Type B pancreatic cell (in vitro differentiated cells): Measurements from ENCODE around the gene BEAN1. TPM values are rescaled to one million over a fixed set of nuclear protein-coding genes. Genes with fewer than 3 reads are reported as not detected.

Source experiments
- DNase-seq: peaks from one replicate; pipeline ENCODE4 v3.0.0; 2021; ENCODE audit warnings: mixed read lengths; ENCODE audit not compliant: unreplicated experiment; ENCODE audit errors: extremely low spot score
- H3K27ac Mint-ChIP-seq: 2 replicates; pipeline ENCODE4 v1.8.0; 2021; ENCODE audit warnings: mild to moderate bottlenecking, mixed read lengths
- H3K27me3 Mint-ChIP-seq: 2 replicates; pipeline ENCODE4 v1.8.0; 2021; ENCODE audit warnings: mixed read lengths
- H3K36me3 Mint-ChIP-seq: 2 replicates; pipeline ENCODE4 v1.8.0; 2021; ENCODE audit warnings: mixed read lengths
- H3K4me1 Mint-ChIP-seq: one replicate; pipeline ENCODE4 v1.8.0; 2021; ENCODE audit warnings: mixed read lengths; ENCODE audit not compliant: unreplicated experiment
- H3K4me3 Mint-ChIP-seq: 2 replicates; pipeline ENCODE4 v1.8.0; 2021; ENCODE audit warnings: mild to moderate bottlenecking, mixed read lengths
- H3K9me3 Mint-ChIP-seq: 2 replicates; pipeline ENCODE4 v1.8.0; 2021; ENCODE audit warnings: mixed read lengths
- total RNA-seq: library from RNA; stranded (reverse); gene quantifications from 2 replicates; pipeline ENCODE4 v1.2.1, GENCODE V29; 2021; ENCODE audit warnings: low replicate concordance
- TF ChIP-seq, protein P1 (sequence below): fragments of 200-600 bp; sonication (generic); conservative IDR thresholded peaks from 2 replicates; pipeline ENCODE4 v1.5.0; 2021; ENCODE audit warnings: antibody characterized with exemption, mild to moderate bottlenecking

Gene BEAN1
- total RNA-seq, 1 donor from 2014 or later, result 1.1 TPM

GRCh38 chr16:66442502-66443268, 15.6 kb downstream of the BEAN1 start:
- TF ChIP-seq, protein P1, sequence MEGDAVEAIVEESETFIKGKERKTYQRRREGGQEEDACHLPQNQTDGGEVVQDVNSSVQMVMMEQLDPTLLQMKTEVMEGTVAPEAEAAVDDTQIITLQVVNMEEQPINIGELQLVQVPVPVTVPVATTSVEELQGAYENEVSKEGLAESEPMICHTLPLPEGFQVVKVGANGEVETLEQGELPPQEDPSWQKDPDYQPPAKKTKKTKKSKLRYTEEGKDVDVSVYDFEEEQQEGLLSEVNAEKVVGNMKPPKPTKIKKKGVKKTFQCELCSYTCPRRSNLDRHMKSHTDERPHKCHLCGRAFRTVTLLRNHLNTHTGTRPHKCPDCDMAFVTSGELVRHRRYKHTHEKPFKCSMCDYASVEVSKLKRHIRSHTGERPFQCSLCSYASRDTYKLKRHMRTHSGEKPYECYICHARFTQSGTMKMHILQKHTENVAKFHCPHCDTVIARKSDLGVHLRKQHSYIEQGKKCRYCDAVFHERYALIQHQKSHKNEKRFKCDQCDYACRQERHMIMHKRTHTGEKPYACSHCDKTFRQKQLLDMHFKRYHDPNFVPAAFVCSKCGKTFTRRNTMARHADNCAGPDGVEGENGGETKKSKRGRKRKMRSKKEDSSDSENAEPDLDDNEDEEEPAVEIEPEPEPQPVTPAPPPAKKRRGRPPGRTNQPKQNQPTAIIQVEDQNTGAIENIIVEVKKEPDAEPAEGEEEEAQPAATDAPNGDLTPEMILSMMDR, result no peak
- no peaks in the 10 kb centered on the region for H3K4me1 Mint-ChIP-seq
- peaks cover 49% of the 10 kb centered on the region for H3K27me3 Mint-ChIP-seq

GRCh38 chr16:66443269-66443652, 16.2 kb downstream of the BEAN1 start:
- TF ChIP-seq, protein P1, result no peak
- no peak overlapping the region for H3K4me3 Mint-ChIP-seq
- H3K9me3 Mint-ChIP-seq, result no peaks in the 10 kb centered on the region
- no peak overlapping the region for H3K27ac Mint-ChIP-seq
- DNase-seq, result peak; percentile 16
- peaks cover 55% of the 10 kb centered on the region for H3K27me3 Mint-ChIP-seq
- no peaks in the 10 kb centered on the region for H3K4me1 Mint-ChIP-seq
- no peaks in the 10 kb centered on the region for H3K36me3 Mint-ChIP-seq

More at GRCh38 chr16:66442502-66443268, 15.6 kb downstream of the BEAN1 start:
- DNase-seq, result peak; percentile 13
- no peak overlapping the region for H3K4me3 Mint-ChIP-seq
- no peaks in the 10 kb centered on the region for H3K36me3 Mint-ChIP-seq
- H3K27ac Mint-ChIP-seq, result no peak overlapping the region
- no peaks in the 10 kb centered on the region for H3K9me3 Mint-ChIP-seq

- Mint-ChIP-seq H3K4me3 (no peak overlapping the region), H3K36me3 (no peaks in the 10 kb centered on the region), H3K27me3 (peaks cover 54% of the 10 kb centered on the region), H3K9me3 (no peaks in the 10 kb centered on the region), H3K27ac (no peak overlapping the region), H3K4me1 (no peaks in the 10 kb centered on the region)
- TF ChIP-seq, protein P1, result peak; percentile 49
- DNase-seq, result peak; percentile 44
Measured at GRCh38 chr16:66444049-66444481, 17.0 kb downstream of the BEAN1 start.

DNA sequence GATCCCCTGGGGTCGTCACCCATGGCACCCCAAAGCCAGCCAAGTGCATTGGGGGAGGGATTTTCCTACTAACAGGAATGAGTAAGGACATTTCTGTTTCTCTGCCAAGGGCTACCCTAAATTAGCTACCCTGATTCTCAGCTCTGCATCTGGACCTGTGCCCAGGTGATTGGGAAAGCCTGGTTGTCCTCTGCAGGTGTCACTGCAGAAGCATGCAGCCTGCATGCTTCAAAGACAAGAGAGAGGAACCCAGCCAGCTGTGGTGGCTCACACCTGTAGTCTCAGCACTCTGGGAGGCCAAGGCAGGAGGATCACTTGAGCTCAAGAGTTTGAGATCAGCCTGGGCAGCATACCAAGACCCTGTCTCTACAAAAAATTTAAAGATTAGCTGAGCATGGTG, 19.6 kb downstream of the BEAN1 start:
- DNase-seq, result no peak
- TF ChIP-seq, protein P1, result no peak
- Mint-ChIP-seq H3K36me3 (no peaks in the 10 kb centered on the region), H3K4me3 (no peak overlapping the region), H3K4me1 (no peaks in the 10 kb centered on the region), H3K27me3 (peaks cover 35% of the 10 kb centered on the region), H3K9me3 (no peaks in the 10 kb centered on the region), H3K27ac (no peak overlapping the region)

DNA sequence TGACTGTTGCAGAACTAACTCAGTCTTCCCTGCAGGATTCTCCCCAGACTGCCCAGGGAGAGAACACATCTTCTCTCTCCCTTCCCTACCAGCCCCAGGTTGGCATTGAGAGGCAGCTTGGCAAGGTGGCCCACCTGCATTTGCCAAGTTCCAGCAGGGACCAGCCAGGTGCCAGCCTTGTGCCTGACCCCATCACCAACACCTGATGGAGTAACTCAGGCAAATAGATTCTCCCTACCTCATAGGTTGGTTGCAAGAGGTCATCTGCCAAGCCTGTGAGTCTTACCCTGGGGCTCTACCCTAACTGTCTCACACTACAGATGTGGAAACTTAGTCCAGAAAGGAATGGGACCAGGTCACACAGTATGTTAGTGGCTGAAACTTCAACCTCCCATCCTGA, 20.4 kb downstream of the BEAN1 start:
- Mint-ChIP-seq H3K27me3 (peaks cover 34% of the 10 kb centered on the region), H3K27ac (no peak overlapping the region), H3K4me1 (no peaks in the 10 kb centered on the region), H3K4me3 (no peak overlapping the region), H3K9me3 (no peaks in the 10 kb centered on the region), H3K36me3 (no peaks in the 10 kb centered on the region)
- TF ChIP-seq, protein P1, result no peak
- DNase-seq, result no peak
